ENCODE results near the gene HMGXB3. TPM values are rescaled to one million over a fixed set of nuclear protein-coding genes. Genes with fewer than 3 reads are reported as not detected.
A peak's percentile ranks its signal among the peaks of the same experiment; 100 is the strongest.
"Not testable (repeated sequence)": the region's sequence is repeated elsewhere in the genome, so short reads cannot be mapped to it uniquely, and the experiment has no call there.

Gene HMGXB3
- total and polyA plus RNA-seq, 8 donors, result 27.5 to 53.3 (median 41.7) TPM

- ATAC-seq, result no peak
- Histone ChIP-seq H3K36me3 (peaks cover 0 to 24% of the 10 kb centered on the region in 2 donors), H3K27ac (peak overlapping the region in 1 of 2 donors; percentile 68), H3K9me3 (no peaks in the 10 kb centered on the region), H3K4me3 (peak overlapping the region in 1 of 2 donors; percentile 46), H3K4me1 (peaks cover 6 to 24% of the 10 kb centered on the region in 2 donors), H3K27me3 (no peaks in the 10 kb centered on the region)
- intact Hi-C loops (cut with DNase I), result no loop called here
- no peak for DNase-seq
- TF ChIP-seq, protein P1, sequence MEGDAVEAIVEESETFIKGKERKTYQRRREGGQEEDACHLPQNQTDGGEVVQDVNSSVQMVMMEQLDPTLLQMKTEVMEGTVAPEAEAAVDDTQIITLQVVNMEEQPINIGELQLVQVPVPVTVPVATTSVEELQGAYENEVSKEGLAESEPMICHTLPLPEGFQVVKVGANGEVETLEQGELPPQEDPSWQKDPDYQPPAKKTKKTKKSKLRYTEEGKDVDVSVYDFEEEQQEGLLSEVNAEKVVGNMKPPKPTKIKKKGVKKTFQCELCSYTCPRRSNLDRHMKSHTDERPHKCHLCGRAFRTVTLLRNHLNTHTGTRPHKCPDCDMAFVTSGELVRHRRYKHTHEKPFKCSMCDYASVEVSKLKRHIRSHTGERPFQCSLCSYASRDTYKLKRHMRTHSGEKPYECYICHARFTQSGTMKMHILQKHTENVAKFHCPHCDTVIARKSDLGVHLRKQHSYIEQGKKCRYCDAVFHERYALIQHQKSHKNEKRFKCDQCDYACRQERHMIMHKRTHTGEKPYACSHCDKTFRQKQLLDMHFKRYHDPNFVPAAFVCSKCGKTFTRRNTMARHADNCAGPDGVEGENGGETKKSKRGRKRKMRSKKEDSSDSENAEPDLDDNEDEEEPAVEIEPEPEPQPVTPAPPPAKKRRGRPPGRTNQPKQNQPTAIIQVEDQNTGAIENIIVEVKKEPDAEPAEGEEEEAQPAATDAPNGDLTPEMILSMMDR (IDR thresholded peaks at IDR 0.05), result no peak
These were observed 81.8 kb downstream of the HMGXB3 start for GRCh38 chr5:150082374-150082773.

GRCh38 chr5:150082889-150083288 lies 82.3 kb downstream of the HMGXB3 start:
- TF ChIP-seq, protein P1 (IDR thresholded peaks at IDR 0.05), result no peak
- no peaks in the 10 kb centered on the region for H3K27me3 ChIP-seq
- H3K27ac ChIP-seq, result peak overlapping the region in 1 of 2 donors; percentile 68
- peaks cover 6 to 24% of the 10 kb centered on the region in 2 donors for H3K4me1 ChIP-seq
- peak overlapping the region in 1 of 2 donors; percentile 46 for H3K4me3 ChIP-seq
- DNase-seq (no peak), ATAC-seq (peak; percentile 7)
- intact Hi-C loops (cut with DNase I), result no loop called here
- peaks cover 0 to 20% of the 10 kb centered on the region in 2 donors for H3K36me3 ChIP-seq
- no peaks in the 10 kb centered on the region for H3K9me3 ChIP-seq

DNA sequence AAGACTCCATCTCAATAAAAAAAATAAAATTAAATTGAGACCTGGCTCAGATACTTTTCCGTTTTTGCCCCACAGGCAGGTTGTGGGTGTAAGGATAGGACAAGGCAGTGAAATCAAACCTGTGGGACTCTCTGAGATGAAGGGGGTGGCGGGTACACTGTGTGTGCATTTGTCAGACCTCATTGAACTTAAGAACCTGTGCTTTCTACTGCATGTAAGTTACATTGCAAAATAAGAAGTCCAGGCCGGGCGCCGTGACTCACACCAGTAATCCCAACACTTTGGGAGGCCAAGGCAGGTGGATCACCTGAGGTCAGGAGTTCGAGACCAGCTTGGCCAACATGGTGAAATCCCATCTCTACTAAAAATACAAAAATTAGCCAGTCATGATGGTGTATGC lies 84.2 kb downstream of the HMGXB3 start:
- Histone ChIP-seq H3K36me3 (peaks cover 0 to 10% of the 10 kb centered on the region in 2 donors), H3K4me1 (peaks cover 6 to 24% of the 10 kb centered on the region in 2 donors), H3K4me3 (peak overlapping the region in 1 of 2 donors; percentile 46)
- ATAC-seq; DNase-seq; intact Hi-C loops (cut with DNase I); H3K27me3 ChIP-seq; H3K27ac ChIP-seq; H3K9me3 ChIP-seq: not testable (repeated sequence)

GRCh38 chr5:150085191-150085912 lies 84.8 kb downstream of the HMGXB3 start:
- intact Hi-C loops (cut with DNase I), result no loop called here
- H3K4me3 ChIP-seq, result peak overlapping the region; percentile 9 to 46
- no peaks in the 10 kb centered on the region for H3K9me3 ChIP-seq
- peaks cover 0 to 4% of the 10 kb centered on the region in 2 donors for H3K36me3 ChIP-seq
- DNase-seq, result no peak
- H3K27ac ChIP-seq, result no peak overlapping the region
- TF ChIP-seq, protein P1 (IDR thresholded peaks at IDR 0.05), result no peak
- H3K4me1 ChIP-seq, result peaks cover 6 to 24% of the 10 kb centered on the region in 2 donors
- no peak for ATAC-seq
- H3K27me3 ChIP-seq, result no peaks in the 10 kb centered on the region

GRCh38 chr5:150085950-150086715 lies 85.6 kb downstream of the HMGXB3 start, which contains the start of gene CSF1R:
CSF1R (minus strand) TSS chr5:150086554; CDS start chr5:150086427, 127 bp downstream.
- Histone ChIP-seq H3K27ac (no peak within 1 kb of the TSS), H3K9me3 (no peaks in the 10 kb centered on the region), H3K4me1 (peaks cover 6 to 18% of the 10 kb centered on the region in 2 donors), H3K27me3 (no peaks in the 10 kb centered on the region), H3K36me3 (no peaks in the 10 kb centered on the region), H3K4me3 (peak within 1 kb of the TSS; percentile 9 to 46)
- TF ChIP-seq, protein P1 (IDR thresholded peaks at IDR 0.05), result no peak
- intact Hi-C loops (cut with DNase I), result no loop called here
- DNase-seq (no peak), ATAC-seq (peak; percentile 17)
